GM12801 (cell line): Measurements from ENCODE around the gene WNT5B.

Source experiments
- CTCF ChIP-seq: IDR thresholded peaks from one replicate; pipeline ENCODE4 v1.5.1; 2011; ENCODE audit warnings: control low read depth; ENCODE audit not compliant: insufficient read length; ENCODE audit errors: extremely low read depth

The WNT5B gene

DNA sequence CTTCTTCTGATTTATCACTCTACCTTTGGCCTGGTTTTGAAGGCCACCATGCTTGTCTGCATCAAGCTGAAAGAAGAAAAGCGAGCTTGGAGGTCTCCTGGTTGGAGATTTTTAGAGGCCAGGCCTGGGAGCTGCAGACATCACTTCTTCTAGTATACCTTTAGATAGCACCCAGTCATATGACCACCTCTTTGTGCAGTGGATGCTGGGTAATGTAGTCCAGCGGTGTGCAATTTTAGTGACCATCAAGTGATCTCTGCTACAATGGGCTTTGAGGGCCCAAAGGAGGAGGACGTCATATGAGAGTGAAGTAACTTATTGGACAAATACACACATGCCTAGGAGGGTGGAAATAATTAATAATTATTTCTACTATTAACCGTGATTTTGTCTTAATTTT lies 15.2 kb upstream of the WNT5B start:
- no peak for TF ChIP-seq CTCF

- no peak for TF ChIP-seq CTCF
These were observed 14.7 kb upstream of the WNT5B start for GRCh38 chr12:1614360-1614759.

- no peak for TF ChIP-seq CTCF
These were observed 12.6 kb upstream of the WNT5B start for GRCh38 chr12:1616233-1617066.

DNA sequence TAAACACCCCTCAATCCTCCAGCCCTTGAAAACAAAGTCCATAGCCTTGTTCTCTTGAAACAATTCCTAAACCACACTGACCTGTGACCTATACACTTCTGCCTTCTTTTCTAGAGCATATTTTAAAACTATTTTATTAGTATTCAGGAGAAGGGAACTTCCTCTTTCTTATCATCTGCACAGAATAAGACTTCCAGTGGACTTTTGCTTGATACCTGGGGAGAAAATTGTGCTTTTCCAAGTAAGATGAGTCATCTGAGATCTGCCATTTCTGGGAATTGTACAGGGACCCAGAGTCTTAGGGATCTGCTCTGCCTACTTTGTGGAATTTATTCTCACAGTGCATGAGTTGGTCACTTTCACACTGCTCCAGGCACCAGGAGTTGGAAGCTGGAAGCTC lies 10.5 kb upstream of the WNT5B start:
- no peak for TF ChIP-seq CTCF

- TF ChIP-seq CTCF, result no peak
These were observed 9.9 kb upstream of the WNT5B start for GRCh38 chr12:1619159-1619558.

- TF ChIP-seq CTCF, result no peak
These were observed 9.4 kb upstream of the WNT5B start for GRCh38 chr12:1619587-1619986.

- TF ChIP-seq CTCF, result no peak
These were observed 8.9 kb upstream of the WNT5B start for GRCh38 chr12:1620092-1620491.
